HepG2 (cell line): Measurements from ENCODE around the gene HYAL1. TPM values are rescaled to one million over a fixed set of nuclear protein-coding genes. Genes with fewer than 3 reads are reported as not detected.

Experiments used
- HNF4G ChIP-seq, 2 experiments: sonication (generic) in 1 of 2; formaldehyde crosslinking in 1 of 2; IDR thresholded peaks; 2 replicates each; pipeline versions ENCODE4 v1.4.0 to v1.6.1; 2011 to 2020; ENCODE audit warnings: borderline replicate concordance in 2 of 2, low read depth in 2 of 2, mild to moderate bottlenecking in 2 of 2, low read length in 1 of 2, missing genetic modification reagents in 1 of 2, moderate library complexity in 1 of 2
- MAFF ChIP-seq: IDR thresholded peaks from 2 replicates; pipeline ENCODE4 v1.6.1; 2011; ENCODE audit warnings: low read depth, low read length, improper control_type of control experiment
- TBX3 ChIP-seq: fragments of 450-650 bp; IDR thresholded peaks from 2 replicates; pipeline ENCODE4 v1.6.1; 2017; ENCODE audit warnings: antibody characterized with exemption, mild to moderate bottlenecking, inconsistent platforms, borderline replicate concordance
- ZBTB26 ChIP-seq: IDR thresholded peaks from 2 replicates; pipeline ENCODE4 v1.6.1; 2016; ENCODE audit warnings: missing compliant biosample characterization, missing genetic modification reagents, borderline replicate concordance
- ZBTB46 ChIP-seq: sonication (generic); formaldehyde crosslinking; IDR thresholded peaks from 2 replicates; pipeline ENCODE4 v1.4.0; 2020; ENCODE audit warnings: mild to moderate bottlenecking, missing genetic modification reagents, borderline replicate concordance
- ZNF484 ChIP-seq: sonication (generic); formaldehyde crosslinking; IDR thresholded peaks from 2 replicates; pipeline ENCODE4 v1.5.1; 2020; ENCODE audit warnings: mild to moderate bottlenecking, low read depth, missing genetic modification reagents, borderline replicate concordance
- ZNF546 ChIP-seq: sonication (generic); formaldehyde crosslinking; conservative IDR thresholded peaks from 2 replicates; pipeline ENCODE4 v1.8.1; 2023; ENCODE audit warnings: mild to moderate bottlenecking, missing genetic modification reagents
- ZNF577 ChIP-seq: sonication (generic); formaldehyde crosslinking; IDR thresholded peaks from 2 replicates; pipeline ENCODE4 v1.4.0; 2020; ENCODE audit warnings: mild to moderate bottlenecking, low read depth, missing genetic modification reagents, borderline replicate concordance
- ZNF747 ChIP-seq: sonication (generic); formaldehyde crosslinking; IDR thresholded peaks from 2 replicates; pipeline ENCODE4 v1.8.1; 2023; ENCODE audit warnings: missing genetic modification reagents, mild to moderate bottlenecking, borderline replicate concordance
- ZNF780A ChIP-seq: sonication (generic); formaldehyde crosslinking; IDR thresholded peaks from 2 replicates; pipeline ENCODE4 v1.8.0; 2022; ENCODE audit warnings: mild to moderate bottlenecking, missing genetic modification reagents, moderate library complexity
- ZNF816 ChIP-seq: sonication (generic); formaldehyde crosslinking; IDR thresholded peaks from 2 replicates; pipeline ENCODE4 v1.8.0; 2022; ENCODE audit warnings: missing genetic modification reagents, mild to moderate bottlenecking, borderline replicate concordance
- polyA plus RNA-seq, 8 experiments: library from polyadenylated mRNA; depleted of rRNA in 3 of 8; stranded (reverse) in 7 of 8; unstranded in 1 of 8; fragments of >200 nt; fragmentation: Illumina TruSeq in 4 of 8; extraction: Trizol in 4 of 8; gene quantifications; 2 replicates each; pipeline versions ENCODE4 v1.2.1 to v1.2.3, GENCODE V29; 2011 to 2016; ENCODE audit warnings: low read depth in 4 of 8, missing spikeins in 1 of 8, mixed read lengths in 1 of 8; ENCODE audit not compliant: insufficient read depth in 1 of 8
- total RNA-seq, 5 experiments: library from RNA; depleted of rRNA; stranded (reverse); fragments of >200 nt; fragmentation: Illumina TruSeq; extraction: Trizol; gene quantifications; 2 replicates each; pipeline ENCODE4 v1.2.3, GENCODE V29; 2016; ENCODE audit warnings: low read depth in 1 of 5
- TF ChIP-seq, protein P1 (sequence below): sonication (generic); formaldehyde crosslinking; IDR thresholded peaks from 2 replicates; pipeline ENCODE4 v1.9.0; 2021; ENCODE audit warnings: missing genetic modification reagents, mild to moderate bottlenecking, borderline replicate concordance
- TF ChIP-seq, protein P2 (sequence below): sonication (generic); formaldehyde crosslinking; IDR thresholded peaks from 2 replicates; pipeline ENCODE4 v1.4.0; 2020; ENCODE audit warnings: mild to moderate bottlenecking, missing genetic modification reagents

The HYAL1 gene
- total and polyA plus RNA-seq, 2 of the 13 experiments (the other 11 are each of a cell fraction or from before 2014, with no cell fraction given): 76.5 to 193 TPM

GRCh38 chr3:50292159-50293078, 11.0 kb downstream of the HYAL1 start, which contains the start of gene IFRD2 (continued):
- TF ChIP-seq ZBTB26 (CRISPR knock-in tag) (peak; percentile 53; the same call in 1 of the 2 replicates), ZNF484 (CRISPR knock-in tag) (no peak), MAFF (no peak), ZNF546 (CRISPR knock-in tag) (no peak), HNF4G (IDR thresholded peaks at IDR 0.05; ENCODE audit: borderline replicate concordance, low read depth, low read length) (0 out of 2 replicates have a peak, but pooled peaks have one; percentile 5), HNF4G (CRISPR knock-in tag; IDR thresholded peaks at IDR 0.05; ENCODE audit: borderline replicate concordance, low read depth) (no peak), ZBTB46 (CRISPR knock-in tag) (no peak), ZNF747 (peak; percentile 28; the same call in 1 of the 2 replicates), TBX3 (peak; percentile 47; the same call in 1 of the 2 replicates), ZNF816 (CRISPR knock-in tag) (peak; percentile 4; the same call in 1 of the 2 replicates), ZNF780A (no peak; the same call in 1 of the 2 replicates), ZNF577 (no peak)
- TF ChIP-seq, protein P1, sequence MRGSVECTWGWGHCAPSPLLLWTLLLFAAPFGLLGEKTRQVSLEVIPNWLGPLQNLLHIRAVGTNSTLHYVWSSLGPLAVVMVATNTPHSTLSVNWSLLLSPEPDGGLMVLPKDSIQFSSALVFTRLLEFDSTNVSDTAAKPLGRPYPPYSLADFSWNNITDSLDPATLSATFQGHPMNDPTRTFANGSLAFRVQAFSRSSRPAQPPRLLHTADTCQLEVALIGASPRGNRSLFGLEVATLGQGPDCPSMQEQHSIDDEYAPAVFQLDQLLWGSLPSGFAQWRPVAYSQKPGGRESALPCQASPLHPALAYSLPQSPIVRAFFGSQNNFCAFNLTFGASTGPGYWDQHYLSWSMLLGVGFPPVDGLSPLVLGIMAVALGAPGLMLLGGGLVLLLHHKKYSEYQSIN (CRISPR knock-in tag): no peak
- TF ChIP-seq, protein P2, sequence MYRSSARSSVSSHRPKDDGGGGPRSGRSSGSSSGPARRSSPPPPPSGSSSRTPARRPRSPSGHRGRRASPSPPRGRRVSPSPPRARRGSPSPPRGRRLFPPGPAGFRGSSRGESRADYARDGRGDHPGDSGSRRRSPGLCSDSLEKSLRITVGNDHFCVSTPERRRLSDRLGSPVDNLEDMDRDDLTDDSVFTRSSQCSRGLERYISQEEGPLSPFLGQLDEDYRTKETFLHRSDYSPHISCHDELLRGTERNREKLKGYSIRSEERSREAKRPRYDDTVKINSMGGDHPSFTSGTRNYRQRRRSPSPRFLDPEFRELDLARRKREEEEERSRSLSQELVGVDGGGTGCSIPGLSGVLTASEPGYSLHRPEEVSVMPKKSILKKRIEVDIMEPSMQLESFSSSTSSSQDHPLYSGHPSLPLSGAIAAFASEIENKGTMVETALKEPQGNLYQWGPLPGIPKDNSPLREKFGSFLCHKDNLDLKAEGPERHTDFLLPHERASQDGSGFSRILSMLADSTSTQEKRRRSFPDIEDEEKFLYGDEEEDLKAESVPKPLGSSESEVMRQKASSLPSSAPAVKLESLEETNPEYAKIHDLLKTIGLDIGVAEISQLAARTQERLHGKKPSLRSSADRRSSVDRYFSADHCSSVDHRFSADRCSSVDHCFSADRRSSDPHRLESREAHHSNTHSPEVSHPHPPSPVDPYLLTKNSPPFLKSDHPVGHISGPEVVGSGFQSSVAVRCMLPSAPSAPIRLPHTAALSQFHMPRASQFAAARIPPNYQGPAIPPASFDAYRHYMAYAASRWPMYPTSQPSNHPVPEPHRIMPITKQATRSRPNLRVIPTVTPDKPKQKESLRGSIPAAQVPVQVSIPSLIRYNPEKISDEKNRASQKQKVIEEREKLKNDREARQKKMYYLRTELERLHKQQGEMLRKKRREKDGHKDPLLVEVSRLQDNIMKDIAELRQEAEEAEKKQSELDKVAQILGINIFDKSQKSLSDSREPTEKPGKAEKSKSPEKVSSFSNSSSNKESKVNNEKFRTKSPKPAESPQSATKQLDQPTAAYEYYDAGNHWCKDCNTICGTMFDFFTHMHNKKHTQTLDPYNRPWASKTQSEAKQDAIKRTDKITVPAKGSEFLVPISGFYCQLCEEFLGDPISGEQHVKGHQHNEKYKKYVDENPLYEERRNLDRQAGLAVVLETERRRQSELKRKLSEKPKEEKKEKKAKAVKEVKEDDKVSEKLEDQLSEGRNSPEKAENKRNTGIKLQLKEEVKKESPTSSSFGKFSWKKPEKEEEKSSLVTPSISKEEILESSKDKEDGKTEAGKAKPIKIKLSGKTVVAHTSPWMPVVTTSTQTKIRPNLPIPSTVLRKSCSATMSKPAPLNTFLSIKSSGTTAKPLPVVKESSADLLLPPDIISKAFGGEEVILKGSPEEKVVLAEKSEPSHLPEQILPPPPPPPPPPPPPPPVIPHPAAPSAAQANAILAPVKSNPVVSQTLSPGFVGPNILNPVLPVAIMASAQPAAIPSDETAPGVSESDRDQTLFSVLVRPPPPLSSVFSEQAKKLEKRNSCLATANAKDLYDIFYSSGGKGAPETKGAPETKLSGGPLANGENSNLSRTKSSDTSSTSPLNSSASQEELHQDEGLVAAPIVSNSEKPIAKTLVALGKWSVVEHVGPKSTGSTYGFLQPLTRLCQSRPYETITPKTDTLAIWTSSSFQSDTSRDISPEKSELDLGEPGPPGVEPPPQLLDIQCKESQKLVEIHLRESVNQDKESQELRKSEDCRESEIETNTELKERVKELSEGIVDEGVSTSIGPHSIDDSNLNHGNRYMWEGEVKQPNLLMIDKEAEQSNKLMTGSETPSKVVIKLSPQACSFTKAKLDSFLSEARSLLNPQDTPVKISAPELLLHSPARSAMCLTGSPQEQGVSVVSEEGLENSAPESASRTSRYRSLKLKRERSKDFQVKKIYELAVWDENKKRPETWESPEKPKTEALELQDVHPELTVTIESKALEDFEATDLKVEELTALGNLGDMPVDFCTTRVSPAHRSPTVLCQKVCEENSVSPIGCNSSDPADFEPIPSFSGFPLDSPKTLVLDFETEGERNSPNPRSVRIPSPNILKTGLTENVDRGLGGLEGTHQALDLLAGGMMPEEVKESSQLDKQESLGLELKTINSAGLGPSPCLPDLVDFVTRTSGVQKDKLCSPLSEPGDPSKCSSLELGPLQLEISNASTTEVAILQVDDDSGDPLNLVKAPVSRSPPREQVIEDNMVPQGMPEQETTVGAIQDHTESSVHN (CRISPR knock-in tag): no peak
